Measurements from ENCODE around the gene SYT13. TPM values are rescaled to one million over a fixed set of nuclear protein-coding genes. Genes with fewer than 3 reads are reported as not detected.

SYT13 gene
- total and polyA plus RNA-seq, 9 donors, result 0.13 to 1.0 (median 0.43) TPM; not detected in 4

DNA sequence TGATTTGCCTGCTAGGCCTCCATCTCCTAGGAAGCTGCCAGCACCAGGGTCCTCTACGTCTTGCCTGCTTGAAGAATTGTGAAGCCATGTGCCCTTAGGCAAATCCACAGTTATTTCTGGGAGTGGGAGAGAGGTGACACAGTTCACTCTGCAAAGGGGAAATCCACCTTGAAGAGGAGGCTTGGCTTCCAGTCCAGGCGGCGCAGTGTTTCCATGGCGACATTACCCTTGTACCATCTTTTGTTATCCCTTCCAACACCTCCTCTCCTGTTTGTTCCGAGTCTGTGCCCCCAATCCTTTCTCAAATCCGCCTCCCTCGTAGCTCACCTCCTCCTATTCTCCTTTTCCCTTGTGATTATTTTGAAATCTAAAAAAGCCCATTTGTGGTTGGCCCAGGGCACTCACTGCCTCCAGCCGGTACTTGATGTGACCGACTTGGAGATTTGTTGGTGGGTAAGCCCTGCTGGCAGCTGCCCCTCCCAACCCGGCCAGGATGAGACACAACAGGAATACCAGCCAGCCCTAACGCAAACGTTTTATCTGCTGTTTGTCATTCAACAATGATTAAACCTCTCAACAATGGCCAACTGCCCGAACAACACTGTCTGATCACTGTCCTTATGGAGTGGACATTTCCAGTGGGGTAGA, 18.4 kb downstream of the SYT13 start:
- Histone ChIP-seq H3K4me1 (ENCODE audit: insufficient read depth) (no peaks in the 10 kb centered on the region), H3K36me3 (no peaks in the 10 kb centered on the region), H3K4me3 (no peak overlapping the region), H3K9me3 (no peaks in the 10 kb centered on the region), H3K27me3 (no peaks in the 10 kb centered on the region), H3K27ac (no peak overlapping the region)
- DNase-seq, result no peak
- WGBS, 3 donors, result 54 to 70% (median 63%) methylated on average over 13 of the region's 13 CpGs
- intact Hi-C loops (cut with DNase I), result no loop called here
- TF ChIP-seq EP300 (IDR thresholded peaks at IDR 0.05) (no peak), POLR2A (IDR thresholded peaks at IDR 0.05) (no peak)
- TF ChIP-seq, protein P1, sequence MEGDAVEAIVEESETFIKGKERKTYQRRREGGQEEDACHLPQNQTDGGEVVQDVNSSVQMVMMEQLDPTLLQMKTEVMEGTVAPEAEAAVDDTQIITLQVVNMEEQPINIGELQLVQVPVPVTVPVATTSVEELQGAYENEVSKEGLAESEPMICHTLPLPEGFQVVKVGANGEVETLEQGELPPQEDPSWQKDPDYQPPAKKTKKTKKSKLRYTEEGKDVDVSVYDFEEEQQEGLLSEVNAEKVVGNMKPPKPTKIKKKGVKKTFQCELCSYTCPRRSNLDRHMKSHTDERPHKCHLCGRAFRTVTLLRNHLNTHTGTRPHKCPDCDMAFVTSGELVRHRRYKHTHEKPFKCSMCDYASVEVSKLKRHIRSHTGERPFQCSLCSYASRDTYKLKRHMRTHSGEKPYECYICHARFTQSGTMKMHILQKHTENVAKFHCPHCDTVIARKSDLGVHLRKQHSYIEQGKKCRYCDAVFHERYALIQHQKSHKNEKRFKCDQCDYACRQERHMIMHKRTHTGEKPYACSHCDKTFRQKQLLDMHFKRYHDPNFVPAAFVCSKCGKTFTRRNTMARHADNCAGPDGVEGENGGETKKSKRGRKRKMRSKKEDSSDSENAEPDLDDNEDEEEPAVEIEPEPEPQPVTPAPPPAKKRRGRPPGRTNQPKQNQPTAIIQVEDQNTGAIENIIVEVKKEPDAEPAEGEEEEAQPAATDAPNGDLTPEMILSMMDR (IDR thresholded peaks at IDR 0.05), result no peak

DNA sequence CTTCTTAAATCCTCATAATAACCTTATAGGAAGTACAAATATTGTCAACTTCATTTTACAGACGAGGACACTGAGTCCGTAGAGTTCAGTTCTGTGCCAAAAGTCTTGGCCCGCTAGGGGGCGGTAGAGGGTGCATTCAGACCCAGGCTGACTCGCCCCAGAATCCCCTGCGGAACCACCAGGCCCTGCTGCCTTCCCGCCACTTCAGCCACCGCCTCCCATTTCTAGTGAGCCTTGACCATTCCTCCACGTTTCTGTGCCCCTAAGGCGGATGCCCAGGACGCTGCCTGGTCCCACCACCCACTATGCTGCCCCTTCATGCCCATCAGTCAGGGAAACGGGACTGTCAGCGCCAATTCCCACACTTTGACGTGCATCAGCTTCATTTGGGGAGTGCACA, 19.1 kb downstream of the SYT13 start:
- intact Hi-C loops (cut with DNase I), result no loop called here
- WGBS, 3 donors, result 67 to 76% (median 70%) methylated on average over 14 of the region's 14 CpGs
- no peaks in the 10 kb centered on the region for H3K36me3 ChIP-seq
- no peak for TF ChIP-seq POLR2A (IDR thresholded peaks at IDR 0.05)
- no peak for TF ChIP-seq EP300 (IDR thresholded peaks at IDR 0.05)
- TF ChIP-seq, protein P1 (IDR thresholded peaks at IDR 0.05), result no peak
- no peak for DNase-seq
- H3K4me3 ChIP-seq, result no peak overlapping the region
- no peaks in the 10 kb centered on the region for H3K9me3 ChIP-seq
- H3K27me3 ChIP-seq, result no peaks in the 10 kb centered on the region
- H3K27ac ChIP-seq, result no peak overlapping the region
- no peaks in the 10 kb centered on the region for H3K4me1 ChIP-seq (ENCODE audit: insufficient read depth)

DNA sequence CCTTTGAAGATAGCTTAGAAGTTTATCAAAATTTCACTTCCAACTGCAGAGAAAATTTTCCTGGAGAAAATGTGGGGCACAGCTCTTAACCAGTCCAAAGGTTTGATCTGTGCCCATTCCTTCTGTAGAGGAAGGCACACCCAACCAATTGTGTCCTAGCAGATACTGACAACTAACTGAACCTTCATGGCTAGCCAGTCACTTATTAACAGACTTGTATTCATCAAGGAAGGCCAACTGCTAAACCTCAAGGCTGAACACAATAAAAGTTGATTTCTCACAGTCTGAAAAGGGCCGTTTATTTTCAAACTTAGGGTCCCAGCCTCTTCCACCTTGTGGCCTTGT, 19.5 kb downstream of the SYT13 start:
- Histone ChIP-seq H3K4me3 (no peak overlapping the region), H3K9me3 (no peaks in the 10 kb centered on the region), H3K4me1 (ENCODE audit: insufficient read depth) (no peaks in the 10 kb centered on the region), H3K27ac (no peak overlapping the region), H3K27me3 (no peaks in the 10 kb centered on the region), H3K36me3 (no peaks in the 10 kb centered on the region)
- intact Hi-C loops (cut with DNase I), result no loop called here
- DNase-seq, result no peak
- WGBS, 3 donors, result 89 to 97% (median 91%) methylated on average over 1 of the region's 1 CpG
- no peak for TF ChIP-seq POLR2A (IDR thresholded peaks at IDR 0.05)
- TF ChIP-seq EP300 (IDR thresholded peaks at IDR 0.05), result no peak
- TF ChIP-seq, protein P1 (IDR thresholded peaks at IDR 0.05), result no peak

DNA sequence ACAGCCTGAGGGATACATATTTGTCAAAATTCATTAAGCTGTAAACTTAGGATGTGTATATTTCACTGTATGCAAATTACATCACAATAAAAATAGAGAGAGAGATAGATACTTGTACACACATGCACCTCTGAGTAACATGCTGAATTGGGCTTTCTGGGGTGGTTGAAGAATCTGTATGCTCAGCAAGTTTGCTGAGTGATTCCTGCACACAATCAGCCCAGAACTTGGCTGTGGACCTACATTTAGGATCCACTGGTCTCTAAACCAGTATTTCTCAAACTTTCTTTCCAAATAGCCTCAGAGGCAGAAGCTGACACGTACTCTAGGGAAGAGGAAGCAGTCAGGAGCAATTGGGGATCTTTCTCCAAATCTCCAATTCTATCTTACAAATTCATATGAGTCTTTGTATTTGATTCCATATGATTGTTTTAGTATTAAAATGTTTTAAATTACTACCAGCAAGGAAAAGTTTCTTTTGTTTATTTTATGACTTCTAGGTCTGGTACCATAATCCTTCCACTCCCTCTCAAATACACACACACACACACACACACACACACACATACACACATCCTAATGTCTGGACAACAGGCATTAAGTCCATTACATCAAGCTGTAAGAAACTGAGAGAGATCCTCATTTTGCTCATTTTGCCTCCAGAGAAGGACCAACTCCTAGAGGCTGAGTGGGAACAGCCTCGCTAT, 20.0 kb downstream of the SYT13 start:
- Histone ChIP-seq H3K27ac (no peak overlapping the region), H3K4me3 (no peak overlapping the region), H3K36me3 (no peaks in the 10 kb centered on the region), H3K9me3 (no peaks in the 10 kb centered on the region), H3K4me1 (ENCODE audit: insufficient read depth) (no peaks in the 10 kb centered on the region), H3K27me3 (no peaks in the 10 kb centered on the region)
- intact Hi-C loops (cut with DNase I), result no loop called here
- DNase-seq, result no peak
- TF ChIP-seq EP300 (IDR thresholded peaks at IDR 0.05), result no peak
- no peak for TF ChIP-seq POLR2A (IDR thresholded peaks at IDR 0.05)
- TF ChIP-seq, protein P1 (IDR thresholded peaks at IDR 0.05), result no peak
- 82 to 95% (median 88%) methylated on average over 2 of the region's 2 CpGs for WGBS, 3 donors
